ENCODE results near the gene TCAP.

Gene TCAP

GRCh38 chr17:39626171-39627046, 38.7 kb upstream of the TCAP start, which contains the start of gene PPP1R1B:
Gene PPP1R1B (plus strand): TSS chr17:39626952. CDS start chr17:39627393, 441 bp downstream.
- no peak for TF ChIP-seq CTCF (conservative IDR thresholded peaks at IDR 0.05; ENCODE audit: low read depth, low read length)
- peak within 1 kb of the TSS; percentile 41 for H3K4me3 ChIP-seq (ENCODE audit: low read depth, low read length)
- DNase-seq (ENCODE audit: low read depth), result peak; percentile 39

GRCh38 chr17:39627047-39627711, 38.0 kb upstream of the TCAP start:
- peak overlapping the region; percentile 41 for H3K4me3 ChIP-seq (ENCODE audit: low read depth, low read length)
- DNase-seq (ENCODE audit: low read depth), result no peak
- TF ChIP-seq CTCF (conservative IDR thresholded peaks at IDR 0.05; ENCODE audit: low read depth, low read length), result no peak

- TF ChIP-seq CTCF (conservative IDR thresholded peaks at IDR 0.05; ENCODE audit: low read depth, low read length), result no peak
- H3K4me3 ChIP-seq (ENCODE audit: low read depth, low read length), result peak overlapping the region; percentile 29
- DNase-seq (ENCODE audit: low read depth), result no peak
These were observed 37.2 kb upstream of the TCAP start for GRCh38 chr17:39627712-39628516.

GRCh38 chr17:39628655-39629493, 36.3 kb upstream of the TCAP start:
- TF ChIP-seq CTCF (conservative IDR thresholded peaks at IDR 0.05; ENCODE audit: low read depth, low read length), result no peak
- no peak for DNase-seq (ENCODE audit: low read depth)
- H3K4me3 ChIP-seq (ENCODE audit: low read depth, low read length), result no peak overlapping the region

- TF ChIP-seq CTCF (conservative IDR thresholded peaks at IDR 0.05; ENCODE audit: low read depth, low read length), result no peak
- no peak for DNase-seq (ENCODE audit: low read depth)
- H3K4me3 ChIP-seq (ENCODE audit: low read depth, low read length), result no peak overlapping the region
These were observed 35.7 kb upstream of the TCAP start for GRCh38 chr17:39629494-39629880.

- DNase-seq (ENCODE audit: low read depth), result no peak
- no peak overlapping the region for H3K4me3 ChIP-seq (ENCODE audit: low read depth, low read length)
- no peak for TF ChIP-seq CTCF (conservative IDR thresholded peaks at IDR 0.05; ENCODE audit: low read depth, low read length)
These were observed 35.3 kb upstream of the TCAP start for GRCh38 chr17:39629898-39630297.
